Left ventricle myocardium inferior (tissue), 1 donor: ENCODE data around the gene PLEKHN1. TPM values are rescaled to one million over a fixed set of nuclear protein-coding genes. Genes with fewer than 3 reads are reported as not detected.

Source experiments
- DNase-seq: peaks from one replicate; pipeline ENCODE4 v3.0.0-alpha.2; 2020
- H3K27ac ChIP-seq: fragments of 200-600 bp; replicated peaks from 2 replicates; pipeline ENCODE4 v1.8.0; 2021
- H3K27me3 ChIP-seq: fragments of 200-600 bp; 2 replicates; pipeline ENCODE4 v1.8.0; 2021; ENCODE audit warnings: low read depth
- H3K36me3 ChIP-seq: fragments of 200-600 bp; 2 replicates; pipeline ENCODE4 v1.8.0; 2021
- H3K4me1 ChIP-seq: fragments of 200-600 bp; 2 replicates; pipeline ENCODE4 v1.8.0; 2021
- H3K4me3 ChIP-seq: fragments of 200-600 bp; 2 replicates; pipeline ENCODE4 v1.8.0; 2021; ENCODE audit warnings: mild to moderate bottlenecking, moderate library complexity
- H3K9me3 ChIP-seq: fragments of 200-600 bp; replicated peaks from 2 replicates; pipeline ENCODE4 v1.8.0; 2021
- CTCF ChIP-seq: fragments of 200-600 bp; IDR thresholded peaks from 2 replicates; pipeline ENCODE4 v1.8.0; 2021; ENCODE audit warnings: antibody characterized with exemption, mild to moderate bottlenecking, borderline replicate concordance
- intact Hi-C: fragments of 100-400 bp; cut with micrococcal nuclease; formaldehyde crosslinking; loops from one replicate; pipeline ENCODE4 v1.11.0; 2022
- total RNA-seq: library from RNA; stranded (reverse); fragmentation: NEBNext Ultra II Directional; extraction: Animal tissue kit (Norgen Biotek cat#: 25700); gene quantifications from one replicate; pipeline ENCODE4 v1.2.1, GENCODE V29; 2021
- donor health status: DM: no; HTN: yes; CAD: no; lungs with severe emphysema.

The PLEKHN1 gene
- total RNA-seq, 1 donor from 2014 or later, result not detected

GRCh38 chr1:967466-968343, 1.4 kb downstream of the PLEKHN1 start:
- Histone ChIP-seq H3K27me3 (peaks cover 54% of the 10 kb centered on the region), H3K4me1 (peaks cover 18% of the 10 kb centered on the region), H3K27ac (no peak overlapping the region), H3K9me3 (no peaks in the 10 kb centered on the region), H3K4me3 (peak overlapping the region; percentile 76), H3K36me3 (peaks cover 2% of the 10 kb centered on the region)
- TF ChIP-seq CTCF, result no peak
- intact Hi-C loops, result no loop called here
- DNase-seq, result peak; percentile 13

GRCh38 chr1:969260-969855, 3.1 kb downstream of the PLEKHN1 start:
- intact Hi-C loops, result no loop called here
- Histone ChIP-seq H3K27ac (no peak overlapping the region), H3K4me1 (peaks cover 18% of the 10 kb centered on the region), H3K4me3 (no peak overlapping the region), H3K36me3 (no peaks in the 10 kb centered on the region), H3K9me3 (no peaks in the 10 kb centered on the region), H3K27me3 (peaks cover 71% of the 10 kb centered on the region)
- no peak for TF ChIP-seq CTCF
- DNase-seq, result no peak

GRCh38 chr1:970242-970972, 4.1 kb downstream of the PLEKHN1 start:
- Histone ChIP-seq H3K36me3 (no peaks in the 10 kb centered on the region), H3K4me1 (peaks cover 18% of the 10 kb centered on the region), H3K4me3 (no peak overlapping the region), H3K27ac (no peak overlapping the region), H3K9me3 (no peaks in the 10 kb centered on the region), H3K27me3 (peaks cover 81% of the 10 kb centered on the region)
- TF ChIP-seq CTCF, result no peak
- no peak for DNase-seq
- intact Hi-C loops, result no loop called here

GRCh38 chr1:970973-971730, 4.9 kb downstream of the PLEKHN1 start:
- Histone ChIP-seq H3K9me3 (no peaks in the 10 kb centered on the region), H3K4me1 (peaks cover 17% of the 10 kb centered on the region), H3K4me3 (no peak overlapping the region), H3K36me3 (no peaks in the 10 kb centered on the region), H3K27me3 (peaks cover 89% of the 10 kb centered on the region), H3K27ac (no peak overlapping the region)
- intact Hi-C loops, result no loop called here
- DNase-seq, result no peak
- no peak for TF ChIP-seq CTCF
